HG03095 (cell line): ENCODE measurements around the gene P2RX4.
"Not testable (repeated sequence)": the region's sequence is repeated elsewhere in the genome, so short reads cannot be mapped to it uniquely, and the experiment has no call there.

ENCODE experiments used
- ATAC-seq: cut with Tn5 transposase; IDR thresholded peaks from one replicate; pipeline ENCODE4 v1.9.1; 2021; ENCODE audit warnings: moderate library complexity; ENCODE audit not compliant: unreplicated experiment

Gene P2RX4

GRCh38 chr12:121187501-121187900, 22.4 kb upstream of the P2RX4 start:
- no peak for ATAC-seq

DNA sequence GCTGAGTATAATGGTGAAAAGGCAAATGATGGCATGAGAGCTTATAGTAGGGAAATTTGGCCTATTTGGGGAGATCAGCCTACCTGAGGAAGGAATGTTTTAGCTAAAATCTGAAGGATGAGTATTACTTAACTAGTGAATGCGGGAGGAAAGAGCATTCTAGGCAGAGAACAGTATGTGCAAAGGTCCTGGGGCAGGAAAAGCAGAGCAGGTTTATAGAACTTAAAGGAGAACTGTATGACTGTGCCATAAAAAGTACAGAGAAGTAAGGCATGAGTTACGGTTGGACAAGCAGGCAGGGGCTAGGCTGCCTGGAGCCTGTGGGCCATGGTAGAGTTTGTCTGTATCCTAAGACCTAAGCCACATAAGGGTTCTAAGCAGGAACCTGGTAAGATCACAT, 21.7 kb upstream of the P2RX4 start:
- no peak for ATAC-seq

- ATAC-seq: no peak
These were observed 20.8 kb upstream of the P2RX4 start for GRCh38 chr12:121189131-121189530.

GRCh38 chr12:121189619-121190155, 20.2 kb upstream of the P2RX4 start:
- ATAC-seq: no peak

- ATAC-seq: no peak
These were observed 19.4 kb upstream of the P2RX4 start for GRCh38 chr12:121190523-121191031.

DNA sequence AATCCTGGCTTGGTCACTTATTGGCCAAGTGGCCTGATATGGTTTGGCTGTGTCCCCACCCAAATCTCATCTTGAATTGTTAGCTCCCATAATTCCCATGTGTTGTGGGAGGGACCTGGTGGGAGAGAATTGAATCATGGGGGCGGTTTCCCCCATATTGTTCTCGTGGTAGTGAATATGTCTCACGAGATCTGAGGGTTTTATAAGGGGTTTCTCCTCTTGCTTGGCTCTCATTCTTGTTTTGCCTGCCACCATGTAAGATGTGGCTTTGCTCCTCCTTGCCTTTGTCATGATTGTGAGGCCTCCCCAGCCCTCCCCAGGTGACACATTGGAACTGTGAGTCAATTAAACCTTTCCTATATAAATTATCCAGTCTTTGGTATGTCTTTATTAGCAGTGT, 18.8 kb upstream of the P2RX4 start:
- no peak for ATAC-seq

DNA sequence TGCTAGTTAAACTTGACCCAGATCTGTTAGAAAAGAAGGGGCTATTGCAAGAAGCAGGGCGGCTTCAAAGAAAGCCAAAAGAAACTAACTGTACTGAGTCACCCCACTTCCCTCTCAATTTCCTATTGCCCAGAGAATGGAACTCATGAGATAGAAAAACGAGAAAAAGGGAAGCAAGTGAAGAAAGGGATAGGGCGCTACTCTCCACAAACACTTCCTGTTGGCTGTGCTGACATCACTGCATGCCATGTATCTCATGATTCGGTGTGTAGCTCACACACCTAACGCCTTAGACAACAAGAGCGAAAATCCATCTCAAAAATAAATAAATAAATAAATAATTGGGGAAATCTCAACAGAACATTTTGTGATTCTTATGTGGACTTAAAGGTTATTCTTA, 13.0 kb upstream of the P2RX4 start:
- ATAC-seq: no peak

DNA sequence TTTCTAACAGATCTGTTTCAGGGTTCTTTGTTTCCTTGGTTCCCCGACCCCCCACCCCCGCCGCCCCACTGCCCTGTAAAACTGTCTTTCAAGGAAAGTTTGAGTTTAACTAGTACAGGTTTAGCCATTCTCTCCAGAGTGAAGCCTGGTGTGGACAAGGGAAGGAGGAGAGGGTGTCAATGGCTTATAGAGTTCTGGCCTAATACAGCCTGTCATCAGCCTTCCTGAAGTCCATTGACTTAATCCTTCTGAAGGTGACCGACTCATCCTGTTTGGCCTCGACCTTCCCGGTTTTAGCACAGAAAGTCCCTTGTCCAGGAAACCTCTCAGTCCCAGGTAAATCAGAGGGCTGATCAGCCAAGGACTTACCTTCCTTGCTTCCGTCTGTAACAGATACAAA, 11.0 kb upstream of the P2RX4 start:
- ATAC-seq: no peak

GRCh38 chr12:121201140-121201539, 8.8 kb upstream of the P2RX4 start:
- not testable (repeated sequence) for ATAC-seq

- no peak for ATAC-seq
These were observed 7.2 kb upstream of the P2RX4 start for GRCh38 chr12:121202407-121203355.

DNA sequence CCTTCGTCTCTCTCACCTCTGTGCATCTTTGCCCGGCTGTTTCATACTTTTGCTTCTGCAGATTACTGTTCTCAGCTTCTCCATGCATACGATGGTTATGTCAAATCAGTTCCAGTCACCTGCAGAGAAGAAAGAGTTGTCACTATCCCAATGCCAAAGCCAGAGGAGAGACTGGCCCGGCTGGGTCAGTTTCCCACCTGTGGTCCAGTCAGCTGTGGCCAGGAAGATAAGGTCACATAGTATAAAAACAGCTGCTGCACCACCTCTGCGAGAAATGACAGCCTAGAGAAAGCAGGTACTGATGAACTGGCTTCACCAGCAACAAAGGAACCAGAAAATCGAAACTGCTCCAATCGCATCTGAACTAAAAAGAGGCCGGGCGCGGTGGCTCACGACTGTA, 6.4 kb upstream of the P2RX4 start:
- ATAC-seq: no peak

GRCh38 chr12:121205491-121205890, 4.4 kb upstream of the P2RX4 start:
- ATAC-seq: no peak

- not testable (repeated sequence) for ATAC-seq
These were observed 1.4 kb upstream of the P2RX4 start for GRCh38 chr12:121208571-121208970.

DNA sequence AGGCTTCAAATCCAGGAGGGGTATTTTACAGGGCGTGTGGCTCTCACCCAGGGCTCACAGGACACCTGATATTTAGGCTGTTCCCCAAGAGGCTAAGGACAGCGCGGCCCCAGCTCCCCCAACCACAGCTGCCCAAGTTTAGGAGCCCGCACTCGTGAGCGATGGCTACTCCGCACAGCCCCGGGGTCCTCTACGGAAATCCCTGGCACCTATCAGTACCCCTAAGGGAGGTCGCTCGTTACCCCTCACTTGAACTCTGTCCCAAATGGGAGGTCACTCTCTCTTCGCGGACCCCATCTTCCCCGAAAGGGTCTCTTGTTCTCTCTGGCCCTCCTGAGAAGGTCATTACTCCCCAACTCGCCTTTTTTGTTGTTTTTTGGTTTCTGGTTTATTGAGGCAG, 708 bp upstream of the P2RX4 start:
- no peak for ATAC-seq

GRCh38 chr12:121212875-121213274, 2.9 kb downstream of the P2RX4 start:
- ATAC-seq: no peak

DNA sequence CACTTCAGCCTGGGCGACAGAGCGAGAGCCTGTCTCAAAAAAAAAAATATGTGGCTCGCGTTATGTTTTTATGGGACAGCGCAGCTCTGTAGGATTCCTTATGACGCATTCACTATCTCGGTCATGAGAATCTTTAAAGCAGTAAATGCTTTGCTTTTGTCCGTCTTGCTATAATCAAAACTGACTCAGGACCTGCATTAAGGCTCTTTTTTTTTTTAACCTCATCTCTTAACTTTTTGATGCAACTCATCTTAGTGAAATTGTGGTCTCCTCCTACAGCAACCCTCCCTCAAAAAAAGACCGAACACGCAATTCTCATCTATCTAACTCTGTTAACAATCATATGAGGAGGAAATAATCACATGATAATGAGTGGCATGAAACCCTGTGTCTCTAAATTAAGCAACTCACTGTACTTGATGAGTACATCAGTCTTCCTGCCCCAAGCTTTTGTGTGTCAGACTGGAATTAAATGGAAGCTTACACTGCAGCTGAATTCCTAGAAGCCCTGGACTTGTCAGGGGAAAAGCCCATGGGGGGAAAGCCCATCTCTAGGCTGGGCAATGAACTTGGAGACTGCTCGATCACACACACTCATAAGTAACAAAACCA, 4.3 kb downstream of the P2RX4 start:
- no peak for ATAC-seq

DNA sequence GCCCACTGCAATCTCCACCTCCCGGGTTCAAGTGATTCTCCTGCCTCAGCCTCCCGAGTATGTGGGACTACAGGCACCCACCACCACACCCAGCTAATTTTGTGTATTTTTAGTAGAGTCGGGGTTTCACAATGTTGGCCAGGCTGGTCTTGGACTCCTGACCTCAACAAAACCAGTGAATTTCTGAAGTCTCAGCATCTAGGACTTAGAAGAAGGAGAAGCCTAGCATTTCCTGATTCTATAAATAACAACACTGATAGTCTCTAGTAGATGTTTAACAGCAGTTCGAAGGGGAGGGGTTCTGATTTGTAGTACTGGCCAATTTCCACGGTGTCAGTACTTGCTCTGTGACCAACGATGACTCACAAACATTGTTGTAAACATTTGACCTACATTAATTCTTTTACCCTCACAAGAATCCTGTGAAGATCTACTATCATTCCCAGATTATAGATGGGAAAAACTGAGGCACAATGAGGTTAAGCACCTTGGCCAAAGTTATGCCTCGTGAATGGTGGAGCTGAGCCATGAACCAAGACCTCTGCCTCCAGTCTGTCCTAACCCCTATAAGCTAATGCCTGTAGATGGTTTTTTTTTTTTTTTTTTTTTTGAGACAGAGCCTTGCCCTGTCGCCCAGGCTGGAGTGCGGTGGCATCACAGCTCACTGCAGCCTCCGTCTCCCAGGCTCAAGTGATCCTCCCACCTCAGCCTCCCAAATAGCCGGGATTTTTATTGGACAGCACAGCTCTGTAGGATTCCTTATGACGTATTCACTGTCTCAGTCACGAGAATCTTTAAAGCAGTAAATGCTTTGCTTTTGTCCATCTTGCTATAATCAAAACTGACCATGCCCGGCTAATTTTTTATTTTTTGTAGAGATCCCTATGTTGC, 5.2 kb downstream of the P2RX4 start:
- ATAC-seq: no peak

DNA sequence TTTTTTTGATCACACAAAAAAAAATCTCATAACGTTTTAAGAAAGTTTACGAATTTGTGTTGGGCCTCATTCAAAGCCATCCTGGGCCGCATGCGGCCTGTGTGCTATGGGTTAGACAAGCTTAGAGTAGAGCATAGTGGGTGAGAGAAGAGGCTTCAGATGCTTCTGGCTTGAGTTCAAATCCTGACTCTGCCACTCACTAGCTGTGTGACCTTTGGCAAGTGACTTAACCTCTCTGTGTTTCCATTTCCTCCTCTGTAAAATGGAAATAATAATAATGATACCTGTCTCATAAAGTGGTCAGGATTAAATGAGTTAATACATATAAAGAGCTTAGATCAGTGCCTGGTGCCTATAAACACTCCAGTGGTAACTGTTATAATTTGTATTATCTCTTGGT, 6.2 kb downstream of the P2RX4 start:
- ATAC-seq: no peak

GRCh38 chr12:121217063-121217462, 7.1 kb downstream of the P2RX4 start:
- ATAC-seq: no peak

GRCh38 chr12:121217761-121218160, 7.8 kb downstream of the P2RX4 start:
- ATAC-seq: no peak
